Hematopoietic multipotent progenitor cell treated with erythropoietin and hydrocortisone succinate and interleukin-3 and kit ligand, for 17 days (in vitro differentiated cells): ENCODE measurements around the gene REPIN1.
A peak's percentile ranks its signal among the peaks of the same experiment; 100 is the strongest.

Source experiments
- DNase-seq: peaks from one replicate; pipeline ENCODE4 v3.0.0-alpha.2; 2015; ENCODE audit warnings: low spot score

The REPIN1 gene

DNA sequence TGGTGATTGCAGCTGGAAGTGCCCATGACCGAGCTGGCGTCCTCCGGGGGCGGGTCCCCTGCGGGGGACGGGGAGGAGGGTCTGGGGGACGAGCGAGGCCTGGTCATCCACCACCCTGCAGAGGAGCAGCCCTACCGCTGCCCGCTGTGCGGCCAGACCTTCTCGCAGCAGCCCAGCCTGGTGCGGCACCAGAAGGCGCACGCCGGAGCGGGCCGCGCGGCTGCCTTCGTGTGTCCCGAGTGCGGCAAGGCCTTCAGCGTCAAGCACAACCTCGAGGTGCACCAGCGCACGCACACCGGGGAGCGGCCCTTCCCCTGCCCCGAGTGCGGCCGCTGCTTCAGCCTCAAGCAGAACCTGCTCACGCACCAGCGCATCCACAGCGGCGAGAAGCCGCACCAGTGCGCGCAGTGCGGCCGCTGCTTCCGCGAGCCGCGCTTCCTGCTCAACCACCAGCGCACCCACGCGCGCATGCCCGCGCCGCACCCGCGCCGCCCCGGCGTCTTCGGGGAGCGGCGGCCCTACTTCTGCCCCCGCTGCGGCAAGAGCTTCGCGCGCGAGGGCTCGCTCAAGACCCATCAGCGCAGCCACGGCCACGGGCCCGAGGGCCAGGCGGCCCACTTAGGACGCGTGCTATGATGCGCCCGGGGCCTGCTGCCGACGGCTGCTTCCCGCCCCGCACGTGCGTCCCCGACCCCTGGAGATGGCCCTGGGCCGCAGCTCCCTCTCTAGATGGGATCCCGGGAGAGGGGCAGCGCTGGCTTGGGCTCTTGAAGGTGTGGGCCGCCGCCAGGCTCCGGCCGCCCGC lies 39.2 kb downstream of the REPIN1 start:
- no peak for DNase-seq

DNA sequence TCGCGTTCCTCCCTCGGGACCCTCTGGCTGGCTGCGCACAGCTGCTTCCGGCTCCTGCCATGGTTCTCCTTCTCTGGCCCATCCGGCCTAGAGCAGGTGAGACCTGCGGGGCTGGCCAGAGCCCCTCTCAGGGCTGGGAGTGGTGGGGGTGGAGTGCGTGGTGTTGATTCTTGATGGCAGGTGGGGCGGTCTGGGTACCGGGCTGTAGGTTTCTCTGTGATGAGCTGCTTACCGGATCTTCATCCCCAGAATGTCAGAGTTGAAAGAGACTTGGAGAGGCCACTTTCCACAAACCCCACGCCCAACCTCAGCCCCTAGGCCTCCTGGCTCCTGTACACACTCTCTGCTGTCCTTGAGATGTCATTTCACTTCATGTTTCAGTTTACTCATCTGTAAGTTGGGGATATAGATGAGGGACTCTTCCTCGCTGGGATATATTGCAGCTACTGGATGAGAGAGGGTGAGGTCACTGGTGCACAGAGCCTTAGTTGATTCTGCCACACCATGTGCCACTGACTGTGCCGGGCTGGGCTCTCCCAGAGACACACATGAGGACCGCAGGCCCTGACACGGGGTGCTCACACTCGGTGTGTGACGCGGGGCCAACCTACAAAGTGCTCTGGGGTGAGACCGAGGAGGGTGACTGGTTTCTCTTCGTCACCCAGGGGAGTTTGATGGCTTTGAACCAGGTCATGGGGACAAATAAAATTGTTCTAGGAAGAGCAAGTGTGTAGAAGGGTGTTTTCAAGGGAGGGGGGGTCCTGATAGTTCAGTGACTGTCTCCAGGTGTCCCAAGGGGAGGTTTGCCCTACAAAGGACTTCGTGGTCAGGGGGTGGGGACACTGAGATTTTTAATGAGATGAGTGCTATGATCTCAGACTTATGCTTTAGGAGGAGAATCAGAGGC lies 40.0 kb downstream of the REPIN1 start:
- DNase-seq: no peak

DNA sequence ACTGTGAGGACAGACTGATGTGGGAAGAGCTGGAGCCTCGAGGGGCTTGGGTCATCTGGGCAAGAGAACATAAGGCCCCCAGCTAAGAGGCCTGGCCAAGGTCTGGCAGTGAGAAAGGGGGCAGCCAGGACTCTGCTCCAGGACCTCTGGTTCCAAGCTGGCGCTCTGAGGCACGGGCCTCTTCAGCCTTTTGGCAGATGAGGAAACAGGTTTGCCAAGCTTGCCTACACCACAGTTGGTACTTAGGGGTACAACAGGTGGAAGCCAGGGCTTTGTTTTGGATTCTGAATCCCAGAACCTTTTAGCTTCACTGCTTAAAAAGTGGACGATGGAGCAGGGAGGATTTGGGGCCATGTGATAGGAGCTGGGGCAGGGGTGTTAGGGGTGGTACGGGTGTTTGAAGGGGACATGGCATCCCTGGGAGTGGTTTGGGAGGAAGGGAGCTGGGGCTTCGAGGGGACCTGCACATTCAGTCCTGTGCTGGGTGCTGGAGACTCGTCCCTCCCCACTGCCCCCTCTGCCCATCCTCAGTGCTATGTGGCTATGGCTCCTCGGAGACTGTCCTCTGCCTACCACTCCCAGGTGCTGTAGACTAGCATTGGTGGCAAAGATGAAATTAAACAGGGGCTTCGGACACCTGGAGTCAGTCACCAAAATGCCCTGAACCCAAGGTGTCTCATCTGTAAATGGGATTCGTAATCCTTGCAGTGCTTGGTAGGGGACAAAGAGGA lies 40.8 kb downstream of the REPIN1 start:
- no peak for DNase-seq

DNA sequence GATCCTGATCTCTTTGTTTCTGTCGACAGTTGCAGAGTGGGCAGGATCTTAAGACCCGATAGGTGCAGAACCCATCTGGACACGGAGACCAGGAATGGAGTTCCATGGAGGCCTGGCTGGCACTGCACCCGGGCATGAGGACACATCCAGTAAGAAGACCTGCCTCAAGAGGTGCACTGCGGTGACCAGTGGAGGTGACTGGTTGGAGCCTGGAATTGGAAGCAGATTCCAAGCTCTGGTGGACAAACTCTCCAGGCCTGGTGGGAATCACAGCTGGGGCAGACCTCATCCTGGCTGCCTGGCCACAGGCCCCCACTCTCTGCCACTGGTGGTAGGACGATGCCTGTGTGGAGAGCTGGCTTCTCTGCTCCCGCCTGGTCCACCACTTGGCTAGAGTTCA lies 41.5 kb downstream of the REPIN1 start:
- no peak for DNase-seq

DNA sequence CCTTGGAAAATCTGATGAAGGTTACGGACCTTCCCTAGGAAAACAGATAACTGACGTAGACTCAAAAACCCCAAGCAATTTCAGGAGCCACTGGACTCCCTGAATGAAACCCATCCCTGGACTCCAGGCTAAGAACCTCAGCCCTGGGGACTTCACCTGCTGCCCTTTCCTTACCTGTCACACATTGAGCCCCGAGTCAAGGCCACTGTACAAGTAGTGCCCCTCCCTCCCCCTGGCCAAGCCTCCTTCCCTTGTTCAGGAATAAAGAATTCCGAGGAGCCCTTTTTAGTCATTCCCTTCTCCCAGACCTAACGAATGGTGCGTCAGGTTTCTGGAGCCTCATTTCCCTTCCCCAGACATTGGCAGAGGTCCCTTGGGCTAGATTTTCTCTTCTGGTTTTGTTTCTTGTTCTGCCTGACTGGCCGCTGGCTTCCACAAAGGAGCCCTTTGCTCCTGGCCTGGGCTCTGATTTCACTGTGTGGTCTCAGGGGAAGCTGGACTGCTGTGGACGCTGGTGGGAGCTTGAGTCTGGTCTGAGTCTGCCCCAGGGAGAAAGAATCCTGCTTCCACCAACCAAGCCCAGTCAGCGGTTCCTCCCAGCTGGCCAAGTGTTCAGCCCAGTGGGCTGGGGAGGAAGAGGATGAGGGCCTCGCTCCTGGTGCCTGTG lies 42.2 kb downstream of the REPIN1 start:
- no peak for DNase-seq

DNA sequence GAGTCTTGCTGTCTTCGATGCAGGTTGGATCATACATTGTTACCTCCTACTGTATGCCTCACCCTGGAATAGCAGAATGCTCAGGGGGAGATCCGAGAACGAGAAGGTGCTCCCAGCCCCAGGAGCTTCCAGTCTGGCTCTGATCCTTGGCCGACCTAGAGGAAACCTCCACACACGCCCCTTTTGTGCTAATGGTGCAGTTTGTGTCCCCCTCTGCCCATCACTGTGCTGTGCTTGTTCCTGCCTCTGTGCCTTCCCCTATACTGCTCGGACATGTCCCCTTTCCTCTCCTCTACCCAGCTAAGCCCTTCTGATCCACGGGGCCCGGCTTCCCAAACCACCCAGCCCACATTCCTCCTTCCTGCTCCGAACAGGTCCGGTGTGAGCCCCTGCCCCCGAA lies 43.0 kb downstream of the REPIN1 start:
- no peak for DNase-seq

DNA sequence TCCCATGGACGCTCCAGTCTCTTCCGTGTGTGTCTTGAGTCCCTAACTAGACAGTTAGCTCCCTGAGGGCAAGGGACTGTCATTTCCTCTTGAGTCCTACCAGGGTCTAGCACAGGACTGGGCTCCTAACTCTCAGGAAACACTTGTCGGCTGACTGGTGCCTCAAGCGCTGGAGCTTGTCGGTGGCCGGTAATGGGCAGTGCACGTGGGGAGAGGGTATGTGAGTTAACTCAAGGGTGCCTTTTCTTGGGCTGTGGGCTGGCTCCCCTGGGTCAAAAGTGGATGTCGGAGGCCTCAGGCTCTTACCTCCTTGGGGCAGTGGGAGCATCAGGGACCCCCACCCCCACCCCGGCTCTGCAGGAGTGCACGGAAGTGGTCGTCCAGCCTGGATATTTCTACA lies 43.4 kb downstream of the REPIN1 start:
- DNase-seq: no peak

DNA sequence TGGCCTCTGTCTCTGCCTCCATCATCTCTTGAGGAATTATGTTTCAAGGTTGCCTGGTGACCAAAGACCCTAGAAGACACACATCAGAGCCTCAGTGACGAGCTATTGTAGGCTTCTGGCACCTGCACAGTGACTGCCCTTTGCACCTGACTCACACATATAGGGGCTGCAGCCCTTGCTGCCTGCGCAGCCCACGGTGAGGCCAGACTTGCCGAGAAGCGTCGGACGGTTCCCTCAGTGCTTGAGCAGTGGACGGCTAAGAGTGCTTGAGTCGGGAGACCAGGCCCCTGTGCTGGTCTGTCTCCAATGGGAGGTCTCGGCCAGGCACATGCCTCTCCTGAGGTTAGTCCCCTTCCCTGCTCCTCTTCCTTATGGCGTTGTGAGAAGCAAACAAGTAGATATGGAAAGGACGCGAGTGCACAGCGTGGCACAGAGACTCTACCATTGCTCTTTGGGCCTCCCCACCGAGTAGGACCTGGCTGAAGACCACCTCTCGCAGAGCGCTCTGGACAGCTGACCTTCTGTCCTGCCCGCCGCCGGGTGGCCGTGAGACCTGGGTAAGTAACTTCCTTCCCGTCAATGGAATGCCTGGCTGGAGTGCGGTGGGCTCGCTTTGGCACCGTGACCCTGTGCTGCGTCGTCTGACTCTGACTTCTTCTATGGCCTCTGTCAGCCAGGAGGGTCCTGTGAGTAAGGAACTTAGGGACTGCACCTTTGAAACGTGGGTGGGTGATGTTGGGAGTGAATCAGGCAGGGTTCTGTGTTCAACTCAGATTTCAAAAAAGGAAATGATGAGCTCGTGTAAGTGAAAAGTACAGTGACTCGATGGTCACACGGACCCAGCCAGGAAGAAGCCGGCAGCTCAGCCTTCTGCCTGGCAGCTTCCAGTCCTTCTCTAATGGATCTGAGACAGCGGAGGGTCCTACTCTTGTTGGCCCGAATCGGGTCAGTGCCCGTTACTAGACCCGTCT lies 44.2 kb downstream of the REPIN1 start:
- no peak for DNase-seq

DNA sequence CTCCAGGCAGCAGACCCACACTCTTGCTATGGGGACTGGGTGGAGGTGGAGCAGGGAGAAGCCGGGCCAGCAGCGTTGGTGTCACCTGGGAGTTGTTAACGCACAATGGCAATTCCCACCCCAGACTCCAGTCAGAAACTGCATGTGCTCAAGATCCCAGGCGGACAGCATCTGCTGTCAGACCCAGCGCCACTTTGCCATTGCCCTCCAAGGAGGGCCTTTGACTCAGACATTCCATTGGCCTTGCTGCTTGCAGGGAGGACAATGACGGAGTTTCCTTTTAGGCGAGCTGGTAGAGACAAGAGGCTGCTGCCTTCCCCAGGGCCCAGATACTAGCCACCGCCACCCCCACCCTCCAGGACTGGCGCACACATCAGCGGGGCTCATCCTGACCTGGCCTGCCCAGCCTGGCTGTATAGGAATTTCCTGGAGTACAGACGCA lies 45.0 kb downstream of the REPIN1 start:
- no peak for DNase-seq

DNA sequence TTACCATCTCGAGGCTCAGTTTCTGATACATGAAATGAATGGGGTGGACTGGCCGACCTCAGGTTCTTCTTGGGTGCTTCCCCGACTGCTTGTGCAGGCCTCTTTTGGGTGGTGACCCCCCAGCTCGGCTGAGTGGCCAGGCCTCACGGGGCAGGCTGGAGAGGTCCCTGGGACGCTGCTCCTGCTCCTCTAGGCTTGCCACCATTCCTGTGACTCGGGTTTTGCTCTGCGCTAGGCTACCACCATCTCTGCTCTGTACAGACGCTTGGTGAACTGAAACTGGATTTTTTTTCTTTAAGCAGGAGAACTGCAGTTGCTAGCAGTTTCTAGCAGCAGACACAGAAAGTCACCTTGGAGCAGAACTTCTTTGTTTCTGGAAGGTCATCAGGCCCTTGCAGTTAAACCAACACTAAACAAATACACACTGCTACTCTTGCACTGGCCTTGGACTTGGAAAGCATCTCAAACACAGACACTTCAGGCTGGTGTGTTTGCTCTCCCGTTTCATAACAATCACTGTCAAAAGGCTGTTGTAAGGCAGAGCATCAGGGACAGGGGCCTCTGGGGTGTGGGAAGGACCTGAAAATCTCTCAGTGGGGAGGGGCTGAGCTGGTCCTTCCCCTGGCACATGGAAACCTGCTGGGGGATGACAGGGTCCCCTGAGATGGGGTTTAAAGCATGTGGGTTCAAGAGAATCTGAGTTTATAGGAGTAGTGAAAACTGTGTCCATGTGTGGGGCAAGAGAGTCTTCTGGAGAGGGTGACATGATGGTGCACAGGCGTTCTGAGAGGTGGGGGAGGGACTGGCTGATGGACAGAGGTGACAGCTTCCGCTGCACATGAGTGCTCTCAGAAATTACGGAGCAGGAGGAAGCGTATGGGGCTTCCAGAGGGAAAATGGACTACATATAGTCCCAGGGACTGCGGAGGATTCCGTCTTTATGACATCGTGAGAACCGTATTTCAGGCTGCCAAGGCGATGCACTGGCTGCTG lies 46.8 kb downstream of the REPIN1 start:
- DNase-seq: no peak

DNA sequence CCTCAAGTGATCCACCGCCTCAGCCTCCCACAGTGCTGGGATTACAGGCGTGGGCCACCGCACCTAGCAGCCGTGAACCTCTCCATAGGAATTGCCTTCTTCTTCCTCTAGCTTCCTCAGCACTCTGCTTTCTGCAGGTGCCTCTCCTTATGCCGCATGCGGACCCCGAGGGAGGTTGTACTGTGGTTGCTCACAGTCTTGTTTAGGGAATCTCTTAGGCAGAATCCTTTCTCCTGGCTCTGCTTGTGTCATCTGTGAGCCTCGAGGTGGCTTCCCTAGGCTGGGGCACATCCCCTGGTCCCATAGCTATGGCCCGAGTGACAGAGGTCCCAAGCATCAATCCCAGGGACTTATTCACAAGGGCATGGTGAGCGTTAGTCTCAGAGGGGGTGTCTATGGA lies 48.6 kb downstream of the REPIN1 start:
- no peak for DNase-seq

DNA sequence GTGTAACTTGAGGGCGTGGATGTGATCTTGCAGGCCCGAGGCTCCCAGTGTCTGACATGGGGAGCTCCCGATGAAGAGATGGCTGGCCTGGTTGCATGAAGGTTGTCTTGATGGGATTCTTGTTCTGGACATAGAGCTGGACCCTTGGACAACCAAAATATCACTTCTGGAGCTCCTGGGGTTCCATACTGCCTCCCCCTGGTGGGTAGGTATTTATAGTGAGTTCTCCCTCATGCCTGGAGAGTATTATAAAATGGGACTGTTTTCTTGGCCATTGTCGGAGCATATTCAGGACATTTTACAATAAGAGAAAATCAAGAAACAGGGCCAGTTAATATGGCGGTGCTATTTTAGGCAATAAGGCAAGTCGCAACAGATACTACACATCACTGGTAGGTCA lies 49.2 kb downstream of the REPIN1 start:
- no peak for DNase-seq

DNA sequence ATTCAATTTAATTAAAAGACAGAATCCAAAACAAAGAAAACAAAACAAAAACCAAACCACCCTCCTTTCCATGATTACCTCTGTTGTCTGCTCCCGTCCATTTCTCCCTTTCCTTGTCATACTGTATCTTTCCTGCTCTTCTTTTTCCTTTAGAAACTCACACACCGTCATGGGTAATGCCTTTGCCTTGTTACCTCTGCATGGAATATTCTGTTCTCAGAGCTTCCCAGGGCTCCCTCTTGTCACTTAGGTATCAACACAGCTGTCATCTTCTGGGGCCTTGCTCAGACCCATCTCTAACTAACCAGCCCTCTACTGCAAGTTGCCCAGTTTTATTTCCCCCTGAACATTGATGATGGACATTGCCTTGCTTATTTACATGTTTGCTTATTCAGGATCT lies 51.6 kb downstream of the REPIN1 start:
- no peak for DNase-seq

DNA sequence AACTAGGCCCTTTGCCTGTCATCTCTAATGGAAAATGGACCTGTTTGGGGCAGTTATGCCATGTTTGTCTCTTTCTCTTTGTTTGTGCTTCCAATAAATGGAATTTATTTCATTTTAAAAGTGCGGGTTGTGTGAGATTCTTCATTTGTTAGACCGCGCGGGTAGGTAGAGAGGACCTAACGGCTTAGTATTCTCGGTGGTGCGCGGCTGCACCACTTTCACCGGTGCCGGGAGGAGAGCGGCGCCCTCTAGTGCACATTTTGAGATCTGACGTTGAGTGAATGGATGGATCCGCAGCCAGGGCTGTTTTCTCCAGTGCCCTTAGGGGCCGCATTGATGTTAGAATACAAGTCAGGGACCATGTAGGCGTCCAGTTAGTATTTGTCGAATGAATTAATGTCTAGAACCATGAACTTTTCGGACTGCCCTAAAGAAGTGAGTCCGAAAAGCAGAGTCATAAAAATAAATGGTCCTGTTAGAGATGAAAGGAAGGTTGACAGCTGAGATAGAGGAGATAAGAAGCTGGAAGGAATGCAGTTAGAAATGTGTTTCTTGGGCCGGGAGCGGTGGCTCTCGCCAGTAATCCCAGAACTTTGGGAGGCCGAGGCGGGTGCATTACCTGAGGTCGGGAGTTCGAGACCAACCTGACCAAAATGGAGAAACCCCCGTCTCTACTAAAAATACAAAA lies 52.5 kb downstream of the REPIN1 start:
- peak; percentile 83 for DNase-seq

DNA sequence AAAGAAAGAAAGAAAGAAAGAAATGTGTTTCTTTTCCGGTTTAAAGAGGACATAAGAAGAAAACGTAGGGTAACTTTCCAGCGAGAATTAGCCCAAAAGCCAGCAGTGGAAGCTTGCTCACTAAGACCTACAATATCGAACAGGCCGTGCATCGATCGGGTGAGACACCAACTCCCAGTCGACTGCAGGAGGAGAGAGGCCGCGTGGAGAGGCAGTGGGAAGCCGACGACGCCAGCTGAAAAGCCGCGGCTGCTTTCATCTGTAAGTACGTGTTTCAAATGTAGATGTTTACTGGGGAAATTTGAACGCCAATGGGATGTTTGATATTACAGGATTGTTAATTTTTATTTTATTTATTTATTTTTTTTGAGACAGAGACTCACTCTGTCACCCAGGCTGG lies 53.2 kb downstream of the REPIN1 start:
- DNase-seq: no peak
